Neuron (in vitro differentiated cells): ENCODE measurements around the gene DISC1.

Source experiments
- H2AFZ ChIP-seq: one replicate; pipeline ENCODE4 v1.6.1; 2013; ENCODE audit warnings: low read depth, mild to moderate bottlenecking, inconsistent platforms, low read length, moderate library complexity
- H3K27me3 ChIP-seq: one replicate; pipeline ENCODE4 v1.6.1; 2013; ENCODE audit warnings: low read length; ENCODE audit not compliant: insufficient read depth
- H3K36me3 ChIP-seq: one replicate; pipeline ENCODE4 v1.6.1; 2013; ENCODE audit warnings: low read length; ENCODE audit not compliant: insufficient read depth
- H3K4me1 ChIP-seq: one replicate; pipeline ENCODE4 v1.6.1; 2013; ENCODE audit warnings: low read length; ENCODE audit not compliant: insufficient read depth
- H3K4me3 ChIP-seq: 2 replicates; pipeline ENCODE4 v1.5.1; 2013; ENCODE audit warnings: mild to moderate bottlenecking, low read length, moderate library complexity
- H3K9me3 ChIP-seq: one replicate; pipeline ENCODE4 v1.6.1; 2013; ENCODE audit warnings: low read length

The DISC1 gene

GRCh38 chr1:231973830-231974229 lies 347.2 kb downstream of the DISC1 start:
- no peaks in the 10 kb centered on the region for H3K27me3 ChIP-seq
- H2AFZ ChIP-seq = no peak overlapping the region
- no peak overlapping the region for H3K4me3 ChIP-seq

DNA sequence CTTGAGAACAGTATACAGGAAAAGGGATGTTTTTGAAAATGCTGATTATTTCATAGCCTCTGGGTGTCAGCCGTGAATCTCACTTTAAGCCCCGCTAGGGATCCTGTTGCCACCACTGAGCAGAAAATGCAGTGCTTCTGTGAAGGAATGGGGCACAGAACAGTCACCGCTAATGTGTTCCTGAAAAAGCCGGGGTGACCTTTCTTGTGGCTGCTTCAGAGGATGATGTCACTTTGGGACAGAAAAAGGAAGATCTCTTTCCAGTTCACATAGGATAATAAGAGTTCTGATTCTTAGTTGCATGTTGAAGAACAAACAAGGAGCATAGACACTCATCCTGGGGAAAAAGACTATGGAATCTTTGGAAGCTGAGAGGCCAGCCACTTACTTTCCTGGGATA lies 349.6 kb downstream of the DISC1 start:
- Histone ChIP-seq H3K27me3 (no peaks in the 10 kb centered on the region), H3K4me3 (no peak overlapping the region), H2AFZ (no peak overlapping the region), H3K9me3 (peaks cover 3% of the 10 kb centered on the region), H3K36me3 (no peaks in the 10 kb centered on the region), H3K4me1 (peaks cover 2% of the 10 kb centered on the region)

More at GRCh38 chr1:231973830-231974229, 347.2 kb downstream of the DISC1 start:
- Histone ChIP-seq H3K36me3 (no peaks in the 10 kb centered on the region), H3K9me3 (peaks cover 3% of the 10 kb centered on the region), H3K4me1 (peaks cover 2% of the 10 kb centered on the region)

DNA sequence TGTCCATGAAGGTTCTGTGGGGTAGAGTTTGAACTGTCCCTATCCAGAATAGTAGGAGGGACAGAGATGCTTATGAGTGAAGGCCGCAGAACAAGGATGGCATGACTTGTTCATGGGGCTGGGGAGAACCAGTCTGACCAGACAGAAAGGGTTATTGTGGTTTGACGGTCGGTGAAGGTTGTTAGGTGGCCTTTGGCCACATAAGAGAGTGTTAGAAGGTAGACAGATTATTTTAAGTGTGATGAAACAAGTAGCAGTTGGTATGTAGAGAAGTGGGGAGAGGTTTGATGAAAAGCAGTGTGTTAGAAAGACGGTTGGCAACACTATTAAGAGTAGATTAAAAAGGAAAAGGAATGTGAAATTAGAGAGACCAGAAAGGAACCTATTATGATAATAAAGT lies 355.1 kb downstream of the DISC1 start:
- Histone ChIP-seq H3K27me3 (no peaks in the 10 kb centered on the region), H3K4me3 (no peak overlapping the region), H3K36me3 (no peaks in the 10 kb centered on the region), H3K9me3 (peaks cover 3% of the 10 kb centered on the region), H3K4me1 (peaks cover 12% of the 10 kb centered on the region), H2AFZ (no peak overlapping the region)

DNA sequence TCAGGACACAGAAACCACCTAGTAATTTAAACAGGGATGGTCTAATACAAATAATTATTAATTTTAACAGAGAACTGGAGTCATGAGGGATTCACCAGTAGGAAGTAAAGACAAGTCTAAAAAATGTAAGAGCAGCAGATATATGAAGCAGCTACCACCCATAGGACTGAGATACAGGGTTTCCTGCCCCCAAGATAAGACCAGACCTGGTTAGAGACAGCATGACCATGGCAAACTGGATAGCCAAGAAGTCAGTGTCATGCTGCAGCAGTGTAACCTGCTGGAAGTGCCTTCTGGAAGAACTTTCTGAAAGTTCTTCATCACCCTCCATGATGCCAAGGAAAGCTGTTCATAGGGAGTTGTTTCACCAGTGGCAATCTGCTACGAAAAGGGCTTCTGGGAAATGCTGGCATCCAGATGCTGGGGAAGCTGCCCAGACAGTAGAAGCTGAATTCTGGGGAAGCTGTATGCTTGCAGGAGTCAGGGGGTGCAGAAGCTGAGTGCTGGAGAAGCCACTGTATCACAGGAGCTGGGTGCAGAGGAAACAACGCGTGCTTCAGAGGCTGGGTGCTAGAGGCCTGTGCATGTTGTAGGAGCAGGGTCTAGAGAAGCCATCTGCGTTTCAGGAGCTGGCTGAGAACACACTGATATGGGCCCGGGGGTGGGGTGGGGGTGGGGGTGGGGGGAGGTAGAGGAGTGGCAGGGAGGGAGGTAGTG lies 356.4 kb downstream of the DISC1 start:
- no peaks in the 10 kb centered on the region for H3K9me3 ChIP-seq
- no peak overlapping the region for H2AFZ ChIP-seq
- H3K4me1 ChIP-seq = peaks cover 23% of the 10 kb centered on the region
- no peak overlapping the region for H3K4me3 ChIP-seq
- no peaks in the 10 kb centered on the region for H3K27me3 ChIP-seq
- no peaks in the 10 kb centered on the region for H3K36me3 ChIP-seq

DNA sequence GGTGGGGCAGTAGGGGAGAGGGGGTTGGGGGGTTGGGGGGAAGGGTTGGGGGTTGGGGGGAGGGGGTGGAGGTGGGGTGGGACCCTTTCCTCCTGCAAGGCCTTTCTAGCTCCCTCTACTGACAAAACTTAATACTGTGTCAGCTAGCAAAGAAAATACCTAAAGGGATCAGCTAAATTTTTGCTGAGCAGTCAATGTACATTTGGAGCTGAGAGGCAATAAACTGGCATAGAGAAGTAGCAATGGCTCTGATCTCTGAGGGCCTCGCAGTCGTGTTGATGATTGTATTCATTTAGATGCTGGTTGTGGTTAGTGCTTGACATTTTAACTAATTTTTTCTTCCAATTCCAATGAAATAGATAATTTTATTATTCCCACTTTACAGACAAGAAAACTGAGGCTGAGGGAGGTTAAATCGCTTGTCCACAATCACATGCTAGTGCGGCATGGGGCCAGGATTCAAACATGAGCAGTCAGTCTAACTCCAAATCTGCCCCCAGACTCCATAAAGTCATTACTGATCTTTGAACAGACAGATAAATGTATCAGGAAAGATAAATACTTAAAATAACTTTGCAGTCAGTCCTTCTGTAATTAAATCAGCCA lies 357.1 kb downstream of the DISC1 start:
- Histone ChIP-seq H3K4me3 (no peak overlapping the region), H3K36me3 (no peaks in the 10 kb centered on the region), H2AFZ (no peak overlapping the region), H3K27me3 (no peaks in the 10 kb centered on the region), H3K9me3 (no peaks in the 10 kb centered on the region), H3K4me1 (peaks cover 23% of the 10 kb centered on the region)

DNA sequence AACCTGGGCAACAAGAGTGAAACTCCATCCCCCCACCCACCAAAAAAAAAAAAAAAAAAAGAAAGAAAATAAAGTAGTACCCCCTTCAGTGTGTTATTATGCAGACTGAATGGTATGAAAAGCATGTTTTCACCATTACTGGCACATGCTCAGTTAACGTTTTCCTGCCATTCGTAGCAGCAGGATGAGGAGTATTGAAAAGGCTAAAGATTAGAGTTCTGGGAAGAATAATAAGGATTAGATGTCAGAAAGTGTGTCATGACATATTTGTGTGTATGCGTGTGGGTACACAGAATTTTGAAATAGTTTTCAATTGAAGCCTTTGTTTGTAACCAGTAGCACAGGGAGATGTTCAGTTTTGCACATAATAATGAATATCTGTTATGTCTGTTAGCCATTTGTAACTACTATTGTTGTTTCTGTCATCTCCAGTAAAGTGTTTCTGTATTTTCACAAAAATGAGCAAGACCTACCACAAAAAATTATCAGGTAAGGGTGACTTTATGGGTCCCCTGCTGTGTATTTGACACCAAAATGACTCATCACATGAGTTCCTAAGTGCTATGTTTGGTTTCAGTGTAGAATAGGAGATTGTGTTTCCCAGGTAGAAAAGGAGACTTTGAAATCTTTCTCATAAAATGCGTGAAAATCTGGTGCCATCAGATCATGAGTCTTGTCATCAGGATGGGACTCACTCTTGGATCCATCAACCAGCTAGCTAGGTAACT lies 358.9 kb downstream of the DISC1 start:
- no peak overlapping the region for H2AFZ ChIP-seq
- peaks cover 23% of the 10 kb centered on the region for H3K4me1 ChIP-seq
- no peaks in the 10 kb centered on the region for H3K36me3 ChIP-seq
- H3K4me3 ChIP-seq = no peak overlapping the region
- no peaks in the 10 kb centered on the region for H3K9me3 ChIP-seq
- no peaks in the 10 kb centered on the region for H3K27me3 ChIP-seq

- H3K4me1 ChIP-seq = peaks cover 28% of the 10 kb centered on the region
Observed at GRCh38 chr1:231986631-231987336, 360.2 kb downstream of the DISC1 start.

DNA sequence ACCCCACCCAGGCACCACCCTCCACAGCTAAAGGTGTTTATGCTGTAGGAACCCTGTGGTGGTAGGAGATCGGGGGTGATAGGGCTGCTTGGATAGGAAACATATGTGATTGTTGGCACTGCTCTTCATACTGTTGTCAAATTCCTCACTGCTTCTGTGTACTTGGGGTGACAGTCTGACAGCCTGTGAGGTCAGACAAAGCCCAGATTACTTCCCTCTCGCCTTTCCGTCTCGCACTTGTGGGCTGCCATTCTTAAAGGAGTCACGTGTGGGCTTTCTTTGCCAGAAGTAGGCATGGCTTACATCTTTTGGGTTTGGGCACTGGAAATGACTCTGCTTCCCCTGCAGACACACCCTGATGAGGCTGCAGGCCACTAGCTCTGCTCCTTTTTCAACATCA lies 363.8 kb downstream of the DISC1 start:
- H3K9me3 ChIP-seq = no peaks in the 10 kb centered on the region
- peaks cover 28% of the 10 kb centered on the region for H3K4me1 ChIP-seq
- no peak overlapping the region for H3K4me3 ChIP-seq
- H3K27me3 ChIP-seq = no peaks in the 10 kb centered on the region
- no peak overlapping the region for H2AFZ ChIP-seq
- no peaks in the 10 kb centered on the region for H3K36me3 ChIP-seq

More at GRCh38 chr1:231986631-231987336, 360.2 kb downstream of the DISC1 start:
- no peaks in the 10 kb centered on the region for H3K36me3 ChIP-seq
- no peaks in the 10 kb centered on the region for H3K9me3 ChIP-seq
- no peak overlapping the region for H2AFZ ChIP-seq
- H3K4me3 ChIP-seq = peak overlapping the region; percentile 11
- no peaks in the 10 kb centered on the region for H3K27me3 ChIP-seq

DNA sequence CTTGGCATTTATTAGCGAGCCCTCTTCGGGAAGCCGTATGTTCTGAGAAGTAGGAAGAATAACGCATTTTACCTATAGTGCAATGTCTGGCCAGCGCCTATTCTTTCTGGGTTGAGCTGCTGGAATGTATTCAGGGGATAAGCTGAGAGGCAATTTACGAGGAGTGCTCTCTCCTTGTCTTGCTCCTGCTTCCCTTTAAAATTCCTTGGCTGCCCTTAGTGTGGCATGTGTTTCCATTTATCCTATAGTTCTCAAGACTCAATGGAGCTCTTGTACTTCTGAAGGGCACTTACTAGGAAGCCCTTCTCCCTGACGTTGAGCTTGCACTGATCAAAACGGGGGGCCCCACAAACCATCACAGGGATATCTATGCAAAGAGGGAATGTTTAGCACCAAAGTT lies 364.6 kb downstream of the DISC1 start:
- H3K9me3 ChIP-seq = no peaks in the 10 kb centered on the region
- no peaks in the 10 kb centered on the region for H3K36me3 ChIP-seq
- no peak overlapping the region for H3K4me3 ChIP-seq
- no peaks in the 10 kb centered on the region for H3K27me3 ChIP-seq
- peaks cover 21% of the 10 kb centered on the region for H3K4me1 ChIP-seq
- no peak overlapping the region for H2AFZ ChIP-seq

- no peaks in the 10 kb centered on the region for H3K36me3 ChIP-seq
- no peaks in the 10 kb centered on the region for H3K27me3 ChIP-seq
- no peak overlapping the region for H3K4me3 ChIP-seq
- no peaks in the 10 kb centered on the region for H3K9me3 ChIP-seq
- H3K4me1 ChIP-seq = peaks cover 5% of the 10 kb centered on the region
- H2AFZ ChIP-seq = no peak overlapping the region
Observed at GRCh38 chr1:231993968-231994455, 367.4 kb downstream of the DISC1 start.

DNA sequence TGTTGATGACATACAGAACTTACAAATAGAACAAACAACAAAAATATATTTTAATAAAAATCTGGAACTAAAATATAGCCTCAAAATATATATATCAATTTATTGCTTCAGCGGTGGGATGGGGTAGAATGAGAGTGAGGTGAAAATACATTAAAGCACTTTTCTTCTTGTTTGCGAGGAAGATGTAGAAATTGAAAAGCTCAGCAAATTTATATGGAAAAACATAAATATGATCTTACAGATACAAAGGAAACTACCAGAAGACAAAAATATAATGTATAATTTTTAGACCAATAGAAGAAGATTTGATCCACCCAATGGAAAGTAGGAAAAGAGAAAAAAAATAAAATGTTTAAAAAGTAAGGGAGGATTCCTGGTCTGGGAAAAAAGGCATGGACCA lies 372.2 kb downstream of the DISC1 start:
- Histone ChIP-seq H3K4me1 (no peaks in the 10 kb centered on the region), H3K4me3 (no peak overlapping the region), H3K27me3 (no peaks in the 10 kb centered on the region), H3K9me3 (peaks cover 2% of the 10 kb centered on the region), H2AFZ (no peak overlapping the region), H3K36me3 (no peaks in the 10 kb centered on the region)

DNA sequence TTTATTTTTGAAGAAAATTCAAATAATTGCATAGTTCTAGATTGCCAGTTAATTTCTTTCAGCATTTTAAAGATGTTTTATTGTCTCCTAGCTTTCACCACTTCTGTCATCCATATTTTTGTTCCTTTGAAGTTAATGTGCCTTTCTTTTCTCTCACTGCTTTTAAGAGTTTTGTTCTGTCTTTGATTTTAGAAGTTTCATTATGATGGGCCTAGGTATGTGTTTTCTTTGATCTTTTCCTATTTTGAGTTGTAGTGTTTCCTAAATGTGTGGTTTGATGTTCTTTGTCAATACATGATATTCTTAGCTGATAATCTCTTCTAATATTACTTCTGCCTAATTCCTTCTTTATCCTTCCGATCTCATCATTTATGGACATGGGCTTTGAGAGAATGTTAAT lies 378.7 kb downstream of the DISC1 start:
- Histone ChIP-seq H3K36me3 (no peaks in the 10 kb centered on the region), H3K4me3 (no peak overlapping the region), H3K4me1 (no peaks in the 10 kb centered on the region), H2AFZ (no peak overlapping the region), H3K27me3 (no peaks in the 10 kb centered on the region), H3K9me3 (peaks cover 2% of the 10 kb centered on the region)

- H3K4me3 ChIP-seq = no peak overlapping the region
- H3K9me3 ChIP-seq = no peaks in the 10 kb centered on the region
- H3K27me3 ChIP-seq = no peaks in the 10 kb centered on the region
- no peaks in the 10 kb centered on the region for H3K4me1 ChIP-seq
- no peak overlapping the region for H2AFZ ChIP-seq
- H3K36me3 ChIP-seq = no peaks in the 10 kb centered on the region
Observed at GRCh38 chr1:232009741-232010140, 383.2 kb downstream of the DISC1 start.
